ENCODE results near the gene SEPTIN8.

Gene SEPTIN8

GRCh38 chr5:132777209-132778069 is at the start of gene SEPTIN8:
TSS of gene SEPTIN8 (minus strand) at chr5:132777239. CDS start at chr5:132777137, 102 bp downstream.
- DNase-seq (ENCODE audit: low spot score), result peak; percentile 80

GRCh38 chr5:132826424-132827082 is 49.5 kb upstream of the SEPTIN8 start:
- no peak for DNase-seq (ENCODE audit: low spot score)

- DNase-seq (ENCODE audit: low spot score), result no peak
These were observed 48.9 kb upstream of the SEPTIN8 start for GRCh38 chr5:132825834-132826391.

- DNase-seq (ENCODE audit: low spot score), result no peak
These were observed 48.2 kb upstream of the SEPTIN8 start for GRCh38 chr5:132825033-132825833.

GRCh38 chr5:132824426-132824825 is 47.4 kb upstream of the SEPTIN8 start:
- no peak for DNase-seq (ENCODE audit: low spot score)

- DNase-seq (ENCODE audit: low spot score), result no peak
These were observed 46.5 kb upstream of the SEPTIN8 start for GRCh38 chr5:132823481-132824050.

GRCh38 chr5:132822650-132823480 is 45.8 kb upstream of the SEPTIN8 start:
- no peak for DNase-seq (ENCODE audit: low spot score)

GRCh38 chr5:132821791-132822190 is 44.8 kb upstream of the SEPTIN8 start:
- DNase-seq (ENCODE audit: low spot score), result no peak

- DNase-seq (ENCODE audit: low spot score), result no peak
These were observed 44.3 kb upstream of the SEPTIN8 start for GRCh38 chr5:132821350-132821749.

- DNase-seq (ENCODE audit: low spot score), result no peak
These were observed 43.2 kb upstream of the SEPTIN8 start for GRCh38 chr5:132820162-132820754.

GRCh38 chr5:132819468-132819867 is 42.4 kb upstream of the SEPTIN8 start:
- DNase-seq (ENCODE audit: low spot score), result no peak

- DNase-seq (ENCODE audit: low spot score), result no peak
These were observed 40.0 kb upstream of the SEPTIN8 start for GRCh38 chr5:132817011-132817410.

- DNase-seq (ENCODE audit: low spot score), result no peak
These were observed 39.5 kb upstream of the SEPTIN8 start for GRCh38 chr5:132816554-132816953.

GRCh38 chr5:132816083-132816482 is 39.0 kb upstream of the SEPTIN8 start:
- no peak for DNase-seq (ENCODE audit: low spot score)

- no peak for DNase-seq (ENCODE audit: low spot score)
These were observed 38.4 kb upstream of the SEPTIN8 start for GRCh38 chr5:132815454-132815853.

GRCh38 chr5:132814503-132815294 is 37.7 kb upstream of the SEPTIN8 start:
- DNase-seq (ENCODE audit: low spot score), result no peak

GRCh38 chr5:132813599-132814502 is 36.8 kb upstream of the SEPTIN8 start:
- no peak for DNase-seq (ENCODE audit: low spot score)

- DNase-seq (ENCODE audit: low spot score), result no peak
These were observed 36.0 kb upstream of the SEPTIN8 start, which contains the start of gene SOWAHA for GRCh38 chr5:132812781-132813598. TSS of gene SOWAHA (plus strand) at chr5:132813302. CDS start at chr5:132813622, 320 bp downstream.

Measured in left forelimb (tissue), 1 donor.